Common myeloid progenitor, CD34-positive (primary cell): ENCODE measurements around the gene OXA1L.

ENCODE experiments used
- CTCF ChIA-PET: fragments of 350-600 bp; sonication (Branson Sonifier 250); formaldehyde crosslinking; loops from one replicate; lab custom pipeline; 2021; ENCODE audit warnings: antibody characterized with exemption; lab: Charles Lee
- POLR2A ChIA-PET: fragments of 350-600 bp; sonication (Branson Sonifier 250); formaldehyde crosslinking; loops from one replicate; lab custom pipeline; 2021; ENCODE audit warnings: antibody characterized with exemption; lab: Charles Lee
- DNase-seq, 3 donors: peaks; one replicate each; pipeline versions ENCODE4 v3.0.0 to v3.0.0-alpha.2; 2013
- H3K27ac ChIP-seq, 2 experiments: 1 replicate in 1 of 2; 2 replicates in 1 of 2; pipeline ENCODE4 v1.7.0; 2013; ENCODE audit warnings: inconsistent platforms in 2 of 2, low read length in 2 of 2, mild to moderate bottlenecking in 2 of 2, low read depth in 1 of 2, moderate library complexity in 1 of 2; ENCODE audit not compliant: severe bottlenecking in 2 of 2, insufficient read depth in 1 of 2, poor library complexity in 1 of 2
- H3K27me3 ChIP-seq, 5 experiments: replicated peaks in 2 of 5; 1 replicate in 3 of 5; 2 replicates in 2 of 5; pipeline versions ENCODE4 v1.6.1 to v1.7.0; 2013; ENCODE audit warnings: low read length in 4 of 5, mild to moderate bottlenecking in 2 of 5, moderate library complexity in 2 of 5, inconsistent platforms in 1 of 5; ENCODE audit not compliant: insufficient read depth in 5 of 5, control insufficient read depth in 4 of 5
- H3K36me3 ChIP-seq, 4 experiments: 1 replicate in 2 of 4; 2 replicates in 2 of 4; pipeline versions ENCODE4 v1.6.1 to v1.7.0; 2013; ENCODE audit warnings: low read length in 3 of 4, control low read depth in 1 of 4, mild to moderate bottlenecking in 1 of 4; ENCODE audit not compliant: control insufficient read depth in 4 of 4, insufficient read depth in 4 of 4
- H3K4me1 ChIP-seq, 4 experiments: 1 replicate in 3 of 4; 2 replicates in 1 of 4; pipeline versions ENCODE4 v1.6.1 to v1.7.1; 2013; ENCODE audit warnings: low read length in 3 of 4, mild to moderate bottlenecking in 3 of 4, control low read depth in 1 of 4, inconsistent platforms in 1 of 4, moderate library complexity in 1 of 4; ENCODE audit not compliant: control insufficient read depth in 4 of 4, insufficient read depth in 4 of 4; ENCODE audit errors: control extremely low read depth in 1 of 4
- H3K4me3 ChIP-seq, 7 experiments: 1 replicate in 4 of 7; 2 replicates in 3 of 7; pipeline versions ENCODE4 v1.5.1 to v1.7.0; 2013; ENCODE audit warnings: mild to moderate bottlenecking in 7 of 7, low read length in 6 of 7, moderate library complexity in 6 of 7, inconsistent platforms in 2 of 7, low read depth in 2 of 7, control low read depth in 1 of 7; ENCODE audit not compliant: insufficient read depth in 4 of 7, control insufficient read depth in 1 of 7; ENCODE audit errors: extremely low read depth in 1 of 7
- H3K9me3 ChIP-seq, 5 experiments: 1 replicate in 4 of 5; 2 replicates in 1 of 5; pipeline versions ENCODE4 v1.6.1 to v1.7.1; 2013; ENCODE audit warnings: low read length in 4 of 5, mild to moderate bottlenecking in 2 of 5, inconsistent platforms in 1 of 5, low read depth in 1 of 5, moderate library complexity in 1 of 5; ENCODE audit not compliant: control insufficient read depth in 4 of 5, insufficient read depth in 2 of 5; ENCODE audit errors: control extremely low read depth in 1 of 5
- WGBS: methylation state at CpG from one replicate; pipeline ENCODE4 v1.1.5; 2013; ENCODE audit not compliant: insufficient coverage; 5-methylcytosine and 5-hydroxymethylcytosine counted together

The OXA1L gene

DNA sequence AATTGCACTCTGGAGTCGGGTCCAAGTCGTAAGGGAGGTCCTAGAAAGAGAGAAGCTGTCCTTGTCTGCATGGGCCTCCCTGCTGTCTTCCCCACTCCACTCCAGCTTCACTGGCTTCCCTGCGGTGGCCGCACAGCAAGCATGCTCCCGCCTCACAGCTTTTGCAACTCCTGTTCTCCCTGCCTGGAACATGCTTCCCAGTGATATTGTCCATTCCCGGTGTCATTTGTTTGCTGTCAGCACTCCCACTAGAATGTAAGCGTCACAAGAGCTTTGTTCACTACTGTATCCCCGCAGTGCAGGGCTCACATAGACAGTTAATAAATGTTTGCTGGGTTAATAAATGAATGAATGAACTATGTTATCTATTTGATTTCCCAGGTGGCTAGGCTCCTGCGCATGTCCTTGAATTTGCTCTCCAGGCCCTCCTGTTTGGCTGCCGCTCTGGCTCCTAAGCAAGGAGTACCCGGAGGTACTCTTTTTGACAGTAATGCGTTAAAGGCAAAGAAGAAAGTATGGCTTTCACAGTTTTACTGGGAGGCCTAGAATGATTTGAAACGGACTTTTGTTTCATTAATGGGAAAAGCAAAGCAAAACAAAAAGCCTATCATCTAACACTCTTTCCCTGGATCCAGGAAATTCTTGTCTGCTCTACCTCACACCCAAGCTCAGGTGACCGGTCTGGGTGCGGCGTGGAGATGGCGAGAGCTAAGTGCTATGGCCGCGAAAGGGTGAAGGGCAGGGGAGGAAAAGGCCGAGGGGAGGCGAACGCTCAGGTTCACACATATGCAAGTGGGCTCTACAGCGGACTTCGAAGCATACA is 54.9 kb downstream of the OXA1L start:
- peaks cover 0 to 31% (median 2%) of the 10 kb centered on the region in 5 experiments for H3K27me3 ChIP-seq
- no peak for DNase-seq
- H3K36me3 ChIP-seq: no peaks in the 10 kb centered on the region
- H3K27ac ChIP-seq: no peak overlapping the region
- CTCF ChIA-PET: interaction anchor here (1.2 to 24.0 kb wide), 6 partner anchors 15 to 263 kb away, joined by 4 to 707 read pairs (median 26); partner anchors contain the start of gene MMP14
- no peaks in the 10 kb centered on the region for H3K9me3 ChIP-seq
- 95% methylated on average over 13 of the region's 24 CpGs for WGBS
- POLR2A ChIA-PET: interaction anchor here (0.6 to 1.3 kb wide), 2 partner anchors 17 to 31 kb away, joined by 3 read pairs; no protein-coding TSS in a partner anchor
- no peak overlapping the region for H3K4me3 ChIP-seq
- peaks cover 13 to 38% (median 36%) of the 10 kb centered on the region in 4 experiments for H3K4me1 ChIP-seq

DNA sequence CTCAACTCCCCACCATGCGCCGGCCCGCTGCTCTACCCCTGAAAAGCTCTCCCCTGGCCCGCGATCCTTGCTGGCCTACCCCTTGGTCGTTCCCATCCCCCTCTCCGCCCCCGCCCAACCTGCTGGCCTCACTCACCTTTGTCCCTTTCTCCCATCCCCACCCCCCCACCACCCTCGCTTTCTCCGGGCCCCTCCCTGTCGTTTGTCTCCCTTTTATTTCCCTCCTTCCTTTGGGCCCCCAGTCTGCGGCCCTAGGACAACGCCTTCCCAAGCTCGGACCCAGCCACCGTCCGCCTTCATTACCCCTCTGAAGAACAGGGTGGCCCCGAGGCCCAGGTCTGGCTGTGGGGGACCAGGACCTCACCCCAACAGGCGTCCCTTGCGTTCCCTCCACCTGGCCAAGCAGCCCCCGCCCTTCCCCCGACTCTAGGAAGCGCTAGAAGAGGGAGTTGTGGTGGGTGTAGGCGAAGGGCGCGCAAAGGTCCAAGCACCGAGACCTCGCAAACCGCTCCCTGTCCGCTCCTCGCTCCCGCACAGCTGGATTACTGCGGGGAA is 55.6 kb downstream of the OXA1L start:
- Histone ChIP-seq H3K27me3 (peaks cover 0 to 29% (median 2%) of the 10 kb centered on the region in 5 experiments), H3K9me3 (no peaks in the 10 kb centered on the region), H3K4me1 (peaks cover 12 to 38% (median 36%) of the 10 kb centered on the region in 4 experiments), H3K27ac (no peak overlapping the region), H3K4me3 (peak overlapping the region in 3 of 7 experiments; percentile 36 to 62 (median 53)), H3K36me3 (no peaks in the 10 kb centered on the region)
- DNase-seq: no peak
- ChIA-PET POLR2A (interaction anchor here (0.6 to 3.0 kb wide), 5 partner anchors 16 to 266 kb away, joined by 3 to 14 read pairs (median 3); no protein-coding TSS in a partner anchor), CTCF (interaction anchor here (0.6 to 24.0 kb wide), 16 partner anchors 14 to 600 kb away, joined by 3 to 707 read pairs (median 6); partner anchors contain the start of genes MMP14 and RBM23)
- WGBS: 100% methylated on average over 4 of the region's 32 CpGs
